Measurements from ENCODE around the gene ROBO1. TPM values are rescaled to one million over a fixed set of nuclear protein-coding genes. Genes with fewer than 3 reads are reported as not detected.

ROBO1 gene
- total and polyA plus RNA-seq, 4 donors, result 1.0 to 30.3 (median 3.9) TPM

DNA sequence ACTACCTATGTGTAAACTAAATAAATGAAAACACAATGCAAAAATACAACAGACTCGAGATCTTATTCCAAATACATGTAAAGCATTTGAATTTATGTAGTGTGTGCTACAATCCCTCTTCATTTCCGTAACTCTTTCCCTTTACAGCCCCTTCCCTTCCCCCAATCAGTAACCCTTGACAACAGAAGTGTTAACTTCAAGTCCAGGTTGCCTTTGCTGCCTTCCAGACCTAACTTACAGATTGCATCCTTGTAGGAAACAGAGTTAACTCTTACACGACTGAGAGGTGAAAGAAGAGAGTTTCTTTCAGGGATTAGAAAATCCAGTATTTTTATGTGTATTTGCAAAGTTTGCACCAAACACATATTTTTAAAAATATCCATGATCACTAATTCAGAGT lies 1.4 kb upstream of the ROBO1 start (continued):
- TF ChIP-seq ZBTB33 (IDR thresholded peaks at IDR 0.05) (no peak), YY1 (IDR thresholded peaks at IDR 0.05) (no peak), RAD21 (IDR thresholded peaks at IDR 0.05) (no peak)
- TF ChIP-seq, protein P1, sequence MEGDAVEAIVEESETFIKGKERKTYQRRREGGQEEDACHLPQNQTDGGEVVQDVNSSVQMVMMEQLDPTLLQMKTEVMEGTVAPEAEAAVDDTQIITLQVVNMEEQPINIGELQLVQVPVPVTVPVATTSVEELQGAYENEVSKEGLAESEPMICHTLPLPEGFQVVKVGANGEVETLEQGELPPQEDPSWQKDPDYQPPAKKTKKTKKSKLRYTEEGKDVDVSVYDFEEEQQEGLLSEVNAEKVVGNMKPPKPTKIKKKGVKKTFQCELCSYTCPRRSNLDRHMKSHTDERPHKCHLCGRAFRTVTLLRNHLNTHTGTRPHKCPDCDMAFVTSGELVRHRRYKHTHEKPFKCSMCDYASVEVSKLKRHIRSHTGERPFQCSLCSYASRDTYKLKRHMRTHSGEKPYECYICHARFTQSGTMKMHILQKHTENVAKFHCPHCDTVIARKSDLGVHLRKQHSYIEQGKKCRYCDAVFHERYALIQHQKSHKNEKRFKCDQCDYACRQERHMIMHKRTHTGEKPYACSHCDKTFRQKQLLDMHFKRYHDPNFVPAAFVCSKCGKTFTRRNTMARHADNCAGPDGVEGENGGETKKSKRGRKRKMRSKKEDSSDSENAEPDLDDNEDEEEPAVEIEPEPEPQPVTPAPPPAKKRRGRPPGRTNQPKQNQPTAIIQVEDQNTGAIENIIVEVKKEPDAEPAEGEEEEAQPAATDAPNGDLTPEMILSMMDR (IDR thresholded peaks at IDR 0.05; ENCODE audit: low read depth, low read length, missing input control), result no peak

DNA sequence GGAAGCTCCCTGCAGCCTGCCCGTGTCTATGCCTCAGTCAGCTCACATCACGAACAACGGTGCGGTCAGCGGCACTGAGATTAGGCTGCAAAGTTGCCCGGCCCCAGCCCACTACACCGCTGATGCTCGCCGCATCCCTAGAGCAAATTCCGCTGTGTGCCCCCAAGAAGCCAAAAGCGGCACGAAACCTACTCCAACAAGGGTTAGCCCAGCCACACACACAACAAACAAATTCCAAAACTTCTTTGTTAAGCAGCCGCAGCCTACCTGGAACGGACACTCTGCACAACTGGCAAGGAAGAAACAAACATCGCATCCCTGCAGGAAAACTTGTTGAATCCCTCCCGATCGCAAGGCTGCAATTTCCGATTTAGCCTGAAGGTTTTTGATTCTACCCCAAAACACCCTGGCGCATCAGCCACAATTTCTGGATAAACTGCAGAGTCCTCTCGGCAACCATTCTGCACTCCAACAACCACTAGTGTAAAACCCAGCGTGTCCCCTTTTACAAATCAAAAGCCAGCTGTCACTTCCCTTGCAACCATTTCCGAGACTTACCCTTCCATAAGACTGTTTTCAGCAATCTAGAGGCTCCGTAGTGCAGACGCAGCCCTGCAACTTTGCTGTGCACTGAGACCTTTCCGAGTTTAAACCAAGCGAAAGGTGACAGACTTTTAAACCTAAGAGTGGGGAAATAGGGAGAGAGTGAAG lies 449 bp downstream of the ROBO1 start:
- no peak overlapping the region for H3K9ac ChIP-seq (ENCODE audit: low read depth in 1 of 2, low read length in 2 of 2)
- peaks cover 0 to 6% (median 5%) of the 10 kb centered on the region in 4 donors for H3K27me3 ChIP-seq (ENCODE audit: control insufficient read depth in 4 of 4, insufficient read depth in 4 of 4, low read length in 3 of 4)

More for the DNA sequence above, 449 bp downstream of the ROBO1 start:
- H3K27ac ChIP-seq (ENCODE audit: low read depth in 1 of 2, low read length in 2 of 2), result no peak overlapping the region
- H3K4me1 ChIP-seq (ENCODE audit: control insufficient read depth in 4 of 4, insufficient read depth in 4 of 4, low read length in 3 of 4), result peaks cover 0 to 3% (median 1%) of the 10 kb centered on the region in 4 donors
- WGBS, result 3% methylated on average over 26 of the region's 26 CpGs
- no peaks in the 10 kb centered on the region for H3K36me3 ChIP-seq (ENCODE audit: control insufficient read depth in 4 of 4, insufficient read depth in 3 of 4, low read depth in 1 of 4, low read length in 3 of 4)
- no peaks in the 10 kb centered on the region for H3K9me3 ChIP-seq (ENCODE audit: control insufficient read depth in 4 of 4, low read length in 3 of 4)
- DNase-seq (ENCODE audit: low spot score), result no peak
- no peak overlapping the region for H3K4me3 ChIP-seq (ENCODE audit: low read depth in 1 of 3, low read length in 3 of 3)
- TF ChIP-seq, protein P2, sequence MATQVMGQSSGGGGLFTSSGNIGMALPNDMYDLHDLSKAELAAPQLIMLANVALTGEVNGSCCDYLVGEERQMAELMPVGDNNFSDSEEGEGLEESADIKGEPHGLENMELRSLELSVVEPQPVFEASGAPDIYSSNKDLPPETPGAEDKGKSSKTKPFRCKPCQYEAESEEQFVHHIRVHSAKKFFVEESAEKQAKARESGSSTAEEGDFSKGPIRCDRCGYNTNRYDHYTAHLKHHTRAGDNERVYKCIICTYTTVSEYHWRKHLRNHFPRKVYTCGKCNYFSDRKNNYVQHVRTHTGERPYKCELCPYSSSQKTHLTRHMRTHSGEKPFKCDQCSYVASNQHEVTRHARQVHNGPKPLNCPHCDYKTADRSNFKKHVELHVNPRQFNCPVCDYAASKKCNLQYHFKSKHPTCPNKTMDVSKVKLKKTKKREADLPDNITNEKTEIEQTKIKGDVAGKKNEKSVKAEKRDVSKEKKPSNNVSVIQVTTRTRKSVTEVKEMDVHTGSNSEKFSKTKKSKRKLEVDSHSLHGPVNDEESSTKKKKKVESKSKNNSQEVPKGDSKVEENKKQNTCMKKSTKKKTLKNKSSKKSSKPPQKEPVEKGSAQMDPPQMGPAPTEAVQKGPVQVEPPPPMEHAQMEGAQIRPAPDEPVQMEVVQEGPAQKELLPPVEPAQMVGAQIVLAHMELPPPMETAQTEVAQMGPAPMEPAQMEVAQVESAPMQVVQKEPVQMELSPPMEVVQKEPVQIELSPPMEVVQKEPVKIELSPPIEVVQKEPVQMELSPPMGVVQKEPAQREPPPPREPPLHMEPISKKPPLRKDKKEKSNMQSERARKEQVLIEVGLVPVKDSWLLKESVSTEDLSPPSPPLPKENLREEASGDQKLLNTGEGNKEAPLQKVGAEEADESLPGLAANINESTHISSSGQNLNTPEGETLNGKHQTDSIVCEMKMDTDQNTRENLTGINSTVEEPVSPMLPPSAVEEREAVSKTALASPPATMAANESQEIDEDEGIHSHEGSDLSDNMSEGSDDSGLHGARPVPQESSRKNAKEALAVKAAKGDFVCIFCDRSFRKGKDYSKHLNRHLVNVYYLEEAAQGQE (IDR thresholded peaks at IDR 0.05), result no peak
- TF ChIP-seq YY1 (IDR thresholded peaks at IDR 0.05) (no peak), HNF4A (conservative IDR thresholded peaks at IDR 0.05) (no peak), ZBTB33 (IDR thresholded peaks at IDR 0.05) (no peak), SP1 (IDR thresholded peaks at IDR 0.05) (no peak), ATF3 (IDR thresholded peaks at IDR 0.05) (no peak), RXRA (IDR thresholded peaks at IDR 0.05) (no peak), GABPA (IDR thresholded peaks at IDR 0.05 in 1 of 2, conservative IDR thresholded peaks at IDR 0.05 in 1 of 2) (no peak), HNF4G (IDR thresholded peaks at IDR 0.05) (no peak), NR2F2 (IDR thresholded peaks at IDR 0.05) (no peak), TAF1 (conservative IDR thresholded peaks at IDR 0.05) (no peak), FOXA2 (IDR thresholded peaks at IDR 0.05) (no peak), EGR1 (IDR thresholded peaks at IDR 0.05; ENCODE audit: low read depth in 2 of 2) (no peak), JUND (IDR thresholded peaks at IDR 0.05) (no peak), RAD21 (IDR thresholded peaks at IDR 0.05) (no peak), FOXA1 (IDR thresholded peaks at IDR 0.05) (no peak)
- TF ChIP-seq, protein P3, sequence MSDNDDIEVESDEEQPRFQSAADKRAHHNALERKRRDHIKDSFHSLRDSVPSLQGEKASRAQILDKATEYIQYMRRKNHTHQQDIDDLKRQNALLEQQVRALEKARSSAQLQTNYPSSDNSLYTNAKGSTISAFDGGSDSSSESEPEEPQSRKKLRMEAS (IDR thresholded peaks at IDR 0.05), result no peak
- TF ChIP-seq, protein P1 (IDR thresholded peaks at IDR 0.05; ENCODE audit: low read depth, low read length, missing input control), result no peak
